GM12872 (cell line): ENCODE data around the gene INTS3.

Experiments used
- CTCF ChIP-seq: IDR thresholded peaks from 3 replicates; pipeline ENCODE4 v1.5.1; 2011; ENCODE audit warnings: low read depth, mild to moderate bottlenecking, low read length, moderate library complexity; ENCODE audit not compliant: insufficient read depth

The INTS3 gene

GRCh38 chr1:153684892-153685291, 43.0 kb upstream of the INTS3 start:
- no peak for TF ChIP-seq CTCF

GRCh38 chr1:153685544-153686340, 42.1 kb upstream of the INTS3 start:
- no peak for TF ChIP-seq CTCF

- no peak for TF ChIP-seq CTCF
These were observed 40.3 kb upstream of the INTS3 start for GRCh38 chr1:153687346-153688125.

- TF ChIP-seq CTCF = no peak
These were observed 39.6 kb upstream of the INTS3 start for GRCh38 chr1:153688276-153688675.

- TF ChIP-seq CTCF = no peak
These were observed 39.0 kb upstream of the INTS3 start for GRCh38 chr1:153688736-153689328.

- TF ChIP-seq CTCF = no peak
These were observed 34.4 kb upstream of the INTS3 start for GRCh38 chr1:153693466-153693865.

GRCh38 chr1:153696741-153697140, 31.1 kb upstream of the INTS3 start:
- TF ChIP-seq CTCF = no peak
